NCI-H2171 (cell line): ENCODE measurements around the gene LRRC9.
A peak's percentile ranks its signal among the peaks of the same experiment; 100 is the strongest.
"Not testable (repeated sequence)": the region's sequence is repeated elsewhere in the genome, so short reads cannot be mapped to it uniquely, and the experiment has no call there.

ENCODE experiments used
- DNase-seq: peaks from one replicate; lab custom pipeline; 2025; lab: John Stamatoyannopoulos, UW

LRRC9 gene

DNA sequence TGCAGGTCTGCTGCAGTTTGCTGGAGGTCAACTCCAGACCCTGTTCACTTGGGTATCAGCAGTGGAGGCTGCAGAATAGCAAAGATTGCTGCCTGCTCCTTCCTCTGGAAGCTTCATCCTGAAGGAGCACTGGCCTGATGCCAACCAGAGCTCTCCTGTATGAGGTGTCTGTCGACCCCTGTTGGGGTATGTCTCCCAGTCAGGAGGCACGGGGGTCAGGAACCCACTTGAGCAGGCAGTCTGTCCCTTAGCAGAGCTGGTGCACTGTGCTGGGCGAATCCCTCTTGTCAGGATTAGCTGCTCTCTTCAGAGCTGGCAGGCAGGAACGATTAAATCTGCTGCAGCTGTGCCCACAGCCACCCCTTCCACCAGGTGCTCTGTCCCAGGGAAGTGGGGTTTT is 37.9 kb downstream of the LRRC9 start:
- DNase-seq: not testable (repeated sequence)

DNA sequence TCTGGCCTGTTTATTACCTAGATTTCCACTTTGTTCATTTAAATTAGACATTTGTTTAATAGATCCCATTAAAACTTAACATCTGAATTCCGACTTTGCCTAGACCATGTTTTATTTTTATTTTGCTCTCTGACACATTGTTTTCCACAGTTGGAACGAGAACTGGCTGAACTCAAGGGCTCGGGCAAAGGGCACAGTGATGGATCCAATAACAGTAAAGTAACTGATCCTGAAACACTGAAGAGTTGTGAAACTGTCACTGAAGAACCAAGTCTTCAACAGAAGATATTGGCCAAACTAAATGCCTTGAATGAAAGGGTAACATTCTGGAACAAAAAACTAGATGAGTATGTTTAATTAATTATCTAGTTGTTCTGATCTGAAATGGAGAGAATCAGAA is 39.7 kb downstream of the LRRC9 start:
- DNase-seq: no peak

DNA sequence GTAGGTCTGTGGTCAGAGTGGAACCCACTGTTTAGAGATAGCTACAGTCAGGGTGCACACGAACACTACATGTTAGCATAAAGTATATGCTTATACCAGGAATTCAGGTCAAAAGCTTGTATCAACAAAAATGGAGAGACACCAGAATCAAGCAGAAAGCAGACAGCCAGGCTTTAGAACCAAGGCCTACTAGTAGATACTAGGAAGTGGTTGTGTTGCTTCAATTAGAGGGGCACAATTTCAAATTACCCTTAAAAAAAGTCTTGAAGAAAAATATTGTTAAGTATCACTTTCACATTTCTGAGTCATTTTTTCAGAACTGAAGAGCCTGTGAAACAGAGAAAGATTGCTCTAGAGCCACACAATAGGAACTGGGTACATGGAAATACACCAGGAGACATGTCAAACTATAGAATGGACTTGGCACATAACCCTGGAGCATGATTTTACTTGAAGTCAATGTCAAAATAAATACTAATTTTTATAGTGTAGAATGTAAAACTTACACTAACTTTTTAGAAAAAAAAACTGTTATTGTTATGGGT is 41.6 kb downstream of the LRRC9 start:
- DNase-seq: no peak

DNA sequence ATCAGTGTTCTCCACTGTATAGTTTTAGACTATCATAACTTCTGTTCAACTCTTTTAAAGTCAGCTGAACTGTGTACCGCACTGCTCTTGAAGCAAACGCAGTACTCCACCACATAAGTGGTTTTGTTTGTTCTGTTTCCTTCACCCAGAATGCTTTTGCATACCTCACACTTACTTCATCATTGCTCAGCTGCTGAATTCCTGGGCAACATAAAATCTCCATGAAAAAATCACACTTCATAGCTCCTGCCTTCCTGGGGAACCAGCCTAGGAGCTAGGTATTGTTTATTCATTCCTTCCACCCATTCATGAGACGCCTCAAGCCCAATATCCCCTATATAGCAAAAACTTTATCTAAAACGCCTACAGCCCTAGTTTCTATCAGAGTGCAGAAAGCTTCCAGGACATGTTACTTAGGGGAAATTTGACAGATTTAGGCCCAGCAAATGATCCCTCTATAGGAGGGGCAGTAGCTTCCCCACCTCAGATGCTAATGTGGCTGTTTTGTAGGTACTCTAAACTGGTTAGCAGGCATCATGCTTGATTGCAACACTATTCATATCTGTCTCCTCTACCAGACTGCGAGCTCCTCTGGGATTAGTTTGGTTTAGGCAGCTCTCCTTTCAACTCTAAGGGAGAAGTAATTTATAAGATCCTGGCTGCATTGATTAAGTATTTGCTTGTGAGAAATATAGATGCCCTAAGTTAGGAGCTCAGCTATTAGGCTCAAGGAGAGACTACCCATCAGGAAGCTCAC is 44.5 kb downstream of the LRRC9 start:
- DNase-seq: no peak

DNA sequence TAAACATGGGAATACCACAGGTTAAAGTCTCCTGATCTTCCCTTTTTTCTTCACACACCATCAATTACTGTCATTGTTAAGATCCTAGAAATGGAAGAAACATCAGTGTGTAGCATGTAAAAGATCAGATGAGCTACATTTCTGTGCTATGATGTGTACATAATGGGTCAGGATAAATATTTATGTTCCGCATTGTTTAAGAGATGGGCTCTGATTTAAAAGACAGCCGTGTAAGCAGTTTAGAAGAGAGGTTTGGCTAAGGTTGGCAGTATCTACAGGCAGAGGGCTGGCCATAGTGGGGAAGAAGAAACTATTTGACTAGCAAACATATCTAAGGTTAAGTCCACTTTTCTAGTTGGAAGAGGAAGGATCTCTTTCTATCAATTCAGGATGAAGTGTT is 49.4 kb downstream of the LRRC9 start:
- no peak for DNase-seq

DNA sequence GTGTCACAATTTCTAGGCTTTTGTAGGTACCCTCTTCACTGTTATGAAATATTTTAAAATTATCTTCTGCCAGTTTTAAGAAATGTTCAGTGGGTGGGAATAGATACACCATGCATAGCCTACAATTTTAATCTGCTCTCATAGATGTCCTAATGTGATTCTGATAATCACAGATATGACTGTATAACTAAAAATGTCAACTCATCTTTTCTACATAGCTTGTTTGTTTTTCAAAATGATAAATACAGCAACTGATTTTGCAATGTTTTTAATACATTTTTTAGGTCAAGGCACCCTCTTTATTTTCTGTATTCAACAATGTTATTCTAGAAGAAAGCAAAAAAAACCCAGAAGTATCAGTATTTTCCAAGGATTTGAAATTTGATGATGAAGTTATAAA is 61.6 kb downstream of the LRRC9 start:
- no peak for DNase-seq

DNA sequence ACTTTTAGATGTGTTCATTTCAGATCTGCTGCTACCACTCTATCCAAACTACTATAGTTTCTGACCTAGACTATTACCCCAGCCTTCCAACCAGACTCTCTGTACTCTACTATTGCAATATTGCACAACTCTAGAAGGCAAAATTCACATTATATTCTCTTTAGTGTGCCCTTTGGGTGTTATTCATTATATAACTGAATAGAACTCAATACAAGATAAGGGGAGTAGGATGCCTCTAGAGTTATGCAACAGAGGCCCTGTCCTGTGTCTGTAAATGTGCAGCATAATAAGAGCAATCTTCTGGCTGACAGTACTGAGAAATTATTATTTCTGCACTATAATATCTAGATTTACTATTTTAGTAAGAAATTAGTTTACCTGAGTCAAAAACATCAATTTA is 63.1 kb downstream of the LRRC9 start:
- DNase-seq: no peak

DNA sequence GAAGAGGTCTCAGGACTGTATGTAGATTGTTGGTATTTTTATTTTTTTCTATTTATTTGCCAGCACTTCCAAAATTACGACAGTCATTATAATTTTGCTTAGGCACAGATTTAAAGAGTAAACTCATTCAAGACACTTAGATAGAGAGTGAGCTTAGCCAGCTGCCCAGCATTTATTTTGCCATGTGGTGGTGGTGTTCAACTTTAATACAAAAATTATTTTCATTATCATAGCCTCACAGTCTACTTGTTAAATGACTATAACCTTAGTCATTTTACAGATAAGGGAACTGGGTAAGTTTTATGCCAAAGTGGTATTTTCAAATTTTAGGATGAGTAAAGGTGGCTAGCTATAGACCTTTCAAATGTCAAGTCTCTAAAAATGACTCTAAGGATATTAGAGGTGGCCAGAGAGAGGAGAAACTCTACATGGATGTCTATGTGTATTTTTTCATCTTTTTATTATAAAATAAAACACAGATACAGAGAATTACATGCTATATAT is 66.7 kb downstream of the LRRC9 start:
- DNase-seq: no peak

DNA sequence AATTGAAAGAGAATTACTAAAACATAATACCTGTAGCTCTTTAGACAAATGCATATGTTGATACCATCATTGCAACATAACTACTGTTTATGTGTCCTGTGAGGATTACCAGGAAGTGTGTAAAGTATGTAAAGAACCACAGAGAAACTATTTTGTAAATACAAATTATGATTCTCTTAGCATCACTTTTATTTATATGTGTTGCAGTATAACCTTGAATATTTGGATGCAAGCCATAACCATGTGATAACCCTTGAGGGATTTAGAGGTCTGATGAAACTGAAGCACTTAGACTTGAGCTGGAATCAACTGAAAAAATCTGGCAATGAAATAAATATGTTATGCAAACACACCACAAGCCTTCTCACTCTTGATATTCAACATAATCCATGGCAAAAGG is 77.5 kb downstream of the LRRC9 start:
- DNase-seq: peak; percentile 38

DNA sequence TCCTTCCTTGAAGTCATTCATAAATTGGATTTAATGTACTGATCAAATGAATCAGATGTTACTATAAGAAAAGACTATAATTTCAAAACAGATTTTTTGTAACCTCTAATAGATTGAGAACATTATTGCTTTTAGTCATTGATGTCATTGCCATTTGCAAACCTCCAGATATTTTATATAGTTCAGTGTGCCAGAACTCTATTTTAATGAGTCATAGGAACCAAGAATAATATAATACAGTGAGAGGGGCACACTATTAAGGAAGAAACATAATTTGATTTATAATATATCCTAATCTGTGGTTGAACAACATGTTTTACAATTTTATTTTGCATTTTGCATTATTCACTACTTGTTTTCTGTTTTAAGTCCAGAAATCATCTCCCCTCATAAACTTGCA is 78.0 kb downstream of the LRRC9 start:
- no peak for DNase-seq

DNA sequence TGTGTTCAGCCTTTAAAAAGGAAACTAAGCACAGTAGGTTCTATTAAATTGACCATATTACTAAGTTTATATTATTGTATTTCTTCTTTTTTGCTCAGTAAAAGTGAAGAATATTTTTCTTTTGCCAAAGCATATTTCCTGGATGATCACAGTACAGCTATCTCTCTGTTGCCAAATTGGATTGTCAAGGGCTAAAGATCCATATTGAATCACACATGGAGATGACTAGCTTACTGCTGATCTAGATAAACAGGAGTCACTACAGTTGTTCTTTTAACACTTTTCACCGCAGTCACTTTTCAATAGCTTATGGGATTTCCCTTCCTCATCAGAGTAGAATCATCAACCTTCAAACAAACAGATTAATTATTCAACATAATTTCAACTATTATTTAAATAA is 78.6 kb downstream of the LRRC9 start:
- no peak for DNase-seq

DNA sequence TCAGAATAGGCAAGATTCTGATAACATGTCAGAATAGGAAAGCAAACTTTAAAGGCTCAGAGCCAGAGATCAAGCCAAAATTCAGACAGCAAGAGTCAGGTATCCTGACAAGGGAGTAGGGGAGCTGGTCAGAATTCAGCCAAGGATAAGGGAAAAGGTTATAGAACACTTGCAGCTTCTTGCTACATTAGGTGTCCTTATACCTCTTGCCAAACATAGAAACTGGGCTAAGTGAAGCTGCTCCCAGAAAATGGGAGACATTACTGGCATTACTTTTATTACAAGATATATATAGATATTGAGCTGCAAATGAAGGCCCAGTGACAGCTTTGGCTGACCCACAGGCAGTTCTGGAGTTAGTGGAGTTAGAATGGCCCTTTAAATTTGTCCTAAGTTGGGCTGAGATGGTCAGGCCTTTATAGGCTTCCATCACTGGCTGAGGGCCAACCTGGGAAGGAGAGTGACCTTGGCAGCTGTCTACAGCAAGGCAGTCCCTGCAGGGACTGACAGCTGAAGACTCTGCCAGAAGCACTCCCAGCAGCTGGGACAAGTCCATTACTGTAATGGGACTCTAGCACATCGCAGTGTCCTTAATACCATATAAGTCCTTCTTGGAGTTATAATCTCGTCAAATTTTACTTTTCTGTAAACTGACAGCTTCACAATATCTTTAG is 83.0 kb downstream of the LRRC9 start:
- DNase-seq: no peak

DNA sequence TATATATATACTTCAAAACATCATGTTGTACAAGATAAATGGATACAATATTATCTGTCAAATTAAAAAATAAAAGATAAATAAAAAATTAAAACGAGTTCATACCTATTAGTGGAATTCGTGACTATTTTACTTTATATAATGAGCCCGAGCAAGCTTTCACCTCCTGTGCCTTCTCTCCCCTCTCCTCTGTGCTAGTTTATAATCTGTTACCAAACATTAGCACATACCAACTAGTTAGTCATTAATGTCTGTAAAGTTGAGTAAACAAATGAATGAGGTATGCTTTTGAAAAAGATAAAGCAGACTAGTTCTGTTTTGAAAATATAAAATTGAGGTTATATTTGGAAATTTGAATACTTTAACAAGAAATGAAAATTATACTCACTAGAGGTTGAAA is 84.0 kb downstream of the LRRC9 start:
- DNase-seq: no peak

DNA sequence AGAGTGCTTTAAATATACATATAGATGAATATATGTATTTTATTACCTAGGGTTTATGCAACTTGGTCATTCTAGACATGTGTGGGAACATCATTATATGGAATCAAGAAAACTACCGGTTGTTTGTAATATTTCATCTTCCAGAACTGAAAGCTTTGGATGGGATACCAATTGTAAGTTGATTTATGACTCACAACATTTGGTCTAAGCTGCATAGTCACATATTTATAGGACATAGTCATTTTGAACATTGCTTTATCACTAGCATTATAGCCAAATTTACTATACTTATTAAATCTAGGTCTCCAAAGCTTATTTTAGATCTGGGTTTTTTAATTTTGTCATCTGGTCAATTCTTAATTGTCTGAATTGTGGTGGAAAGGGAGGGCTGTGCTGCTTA is 88.1 kb downstream of the LRRC9 start:
- no peak for DNase-seq

DNA sequence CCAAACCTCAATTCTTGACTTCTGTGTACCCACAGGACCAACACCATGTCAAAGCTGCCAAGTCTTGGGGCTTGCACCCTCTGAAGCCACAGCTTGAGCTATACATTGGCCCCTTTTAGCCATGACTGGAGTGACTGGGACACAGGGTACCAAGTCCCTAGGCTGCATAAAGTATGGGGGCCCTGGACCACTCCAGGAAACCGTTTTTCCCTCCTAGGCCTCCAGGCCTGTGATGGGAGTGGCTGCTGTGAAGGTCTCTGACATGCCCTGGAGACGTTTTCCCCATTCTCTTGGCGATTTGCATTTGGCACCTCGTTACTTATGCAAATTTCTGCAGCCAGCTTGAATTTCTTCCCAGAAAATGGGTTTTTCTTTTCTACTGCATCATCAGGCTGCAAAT is 90.3 kb downstream of the LRRC9 start:
- DNase-seq: not testable (repeated sequence)

DNA sequence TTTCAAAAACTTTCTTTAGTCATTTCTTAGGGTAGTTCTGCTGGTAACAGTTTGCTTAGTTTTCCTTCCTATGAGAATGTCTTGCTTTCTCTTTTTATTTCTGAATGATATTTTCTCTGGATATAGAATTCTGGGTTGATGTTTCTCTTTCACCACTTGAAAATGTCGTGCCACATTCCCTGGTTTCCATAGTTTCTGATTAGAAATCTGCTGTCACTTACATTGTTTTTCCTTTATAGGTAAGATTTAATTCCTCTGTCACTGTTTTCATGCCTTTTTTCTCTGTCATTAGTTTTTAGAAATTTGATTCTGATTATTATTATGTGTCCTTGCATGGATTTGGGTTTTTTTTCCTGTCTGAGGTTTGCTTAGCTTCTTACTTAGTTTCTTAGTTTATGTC is 94.5 kb downstream of the LRRC9 start:
- no peak for DNase-seq

DNA sequence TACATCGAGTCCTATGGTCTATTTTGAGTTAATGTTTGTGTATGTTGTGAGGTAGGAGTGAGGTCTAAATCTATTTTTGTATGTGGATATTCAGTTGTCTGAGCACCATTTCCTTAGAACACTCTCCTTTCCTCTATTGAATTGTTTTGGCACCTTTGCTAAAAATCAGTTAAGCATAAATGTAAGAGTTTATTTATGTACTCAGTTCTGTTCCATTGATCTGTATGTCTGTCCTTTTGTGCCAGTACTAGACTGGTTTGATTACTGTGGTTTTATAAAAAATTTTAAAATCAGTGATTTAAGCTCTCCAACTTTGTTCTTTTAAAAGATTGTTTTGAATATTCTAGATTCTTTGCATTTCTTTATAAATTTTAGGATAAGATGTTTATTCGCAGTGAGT is 101.7 kb downstream of the LRRC9 start:
- DNase-seq: no peak

DNA sequence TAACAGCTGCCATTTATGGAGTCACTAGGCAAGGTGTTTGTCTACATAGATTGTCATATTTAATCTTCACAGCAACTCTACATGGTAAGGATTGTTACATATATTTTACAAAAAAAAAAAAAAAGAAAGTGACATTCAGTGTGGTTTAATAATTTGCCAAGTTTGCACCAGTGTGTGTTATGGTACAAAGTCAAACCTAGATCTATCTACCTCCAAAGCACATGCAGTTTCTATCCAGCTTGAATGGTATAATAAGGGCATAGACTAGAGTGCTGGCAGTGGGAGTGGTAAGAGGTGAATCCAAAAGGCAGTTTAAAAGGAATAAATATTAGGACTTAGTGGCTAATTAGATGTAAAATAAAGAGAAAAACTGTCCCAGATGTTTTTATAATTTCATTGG is 105.6 kb downstream of the LRRC9 start:
- DNase-seq: no peak

DNA sequence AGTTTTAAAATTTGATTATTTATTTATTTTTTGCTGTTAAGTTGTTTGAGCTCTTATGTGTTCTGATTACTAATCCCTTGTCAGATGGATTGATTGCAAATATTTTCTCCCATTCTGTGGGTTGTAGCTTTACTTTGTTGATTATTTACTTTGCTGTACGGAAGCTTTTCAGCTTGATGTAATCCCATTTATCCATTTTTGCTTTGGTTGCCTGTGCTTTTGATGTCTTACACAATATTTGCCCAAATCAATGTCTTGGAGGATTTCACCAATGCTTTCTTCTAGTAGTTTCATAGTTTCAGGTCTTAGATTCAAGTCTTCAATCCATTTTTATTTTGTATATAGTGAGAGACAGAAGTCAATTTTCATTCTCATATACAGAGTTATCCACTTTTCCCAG is 115.2 kb downstream of the LRRC9 start:
- DNase-seq: no peak

DNA sequence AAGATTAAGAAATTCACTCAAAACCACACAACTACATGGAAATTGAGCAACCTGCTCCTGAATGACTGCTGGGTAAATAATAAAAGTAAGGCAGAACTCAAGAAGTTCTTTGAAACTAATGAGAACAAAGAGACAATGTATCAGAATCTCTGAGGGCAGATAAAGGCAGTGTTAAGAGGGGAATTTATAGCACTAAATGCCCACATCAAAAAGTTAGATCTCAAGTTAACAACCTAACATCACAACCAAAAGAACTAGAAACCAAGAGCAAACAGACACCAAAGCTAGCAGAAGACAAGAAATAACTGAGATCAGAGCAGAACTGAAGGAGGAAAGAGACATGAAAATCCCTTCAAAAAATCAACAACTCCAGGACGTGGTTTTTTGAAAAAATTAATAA is 128.0 kb downstream of the LRRC9 start:
- not testable (repeated sequence) for DNase-seq

DNA sequence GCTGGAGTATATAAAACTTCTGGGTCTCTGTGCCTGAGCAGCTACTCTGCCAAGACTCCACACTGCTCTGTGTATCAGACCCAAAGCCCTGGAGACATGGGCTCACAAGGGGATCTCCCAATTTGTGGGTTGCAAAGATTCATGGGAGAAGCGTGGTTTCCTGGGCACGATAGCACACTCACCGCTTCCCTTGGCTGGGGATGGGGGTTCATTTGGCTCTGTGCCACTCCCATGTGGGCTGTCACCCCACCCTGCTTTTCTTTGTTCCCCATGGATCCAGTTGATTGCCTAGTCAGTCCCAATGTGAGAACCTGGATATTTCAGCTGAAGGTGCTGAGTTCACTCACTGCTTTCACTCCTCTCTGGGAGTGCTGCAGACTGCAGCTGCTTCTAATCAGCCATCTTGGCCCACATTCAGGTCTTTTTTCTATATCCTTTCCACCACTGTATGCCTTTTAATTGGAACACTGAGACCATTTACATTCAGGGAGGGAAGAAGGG is 131.8 kb downstream of the LRRC9 start:
- DNase-seq: no peak

DNA sequence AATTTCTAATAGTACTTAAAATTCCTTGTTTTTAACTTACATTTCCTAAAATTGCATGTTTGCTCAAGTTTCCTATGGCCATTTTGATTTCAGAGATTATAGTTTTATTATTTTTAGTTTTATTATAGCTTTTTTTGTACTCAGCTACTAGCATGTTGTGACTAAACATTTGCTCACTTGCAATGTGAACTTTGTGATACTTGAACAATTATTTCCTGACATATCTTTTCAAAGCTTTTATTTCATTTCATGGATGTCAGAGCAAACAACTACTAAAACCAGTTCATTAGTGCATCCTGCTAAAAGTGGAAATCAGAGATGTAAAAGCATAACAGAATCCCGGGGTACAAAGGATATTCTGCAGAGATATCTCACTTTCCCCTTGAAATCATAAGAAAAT is 138.1 kb downstream of the LRRC9 start:
- DNase-seq: no peak

DNA sequence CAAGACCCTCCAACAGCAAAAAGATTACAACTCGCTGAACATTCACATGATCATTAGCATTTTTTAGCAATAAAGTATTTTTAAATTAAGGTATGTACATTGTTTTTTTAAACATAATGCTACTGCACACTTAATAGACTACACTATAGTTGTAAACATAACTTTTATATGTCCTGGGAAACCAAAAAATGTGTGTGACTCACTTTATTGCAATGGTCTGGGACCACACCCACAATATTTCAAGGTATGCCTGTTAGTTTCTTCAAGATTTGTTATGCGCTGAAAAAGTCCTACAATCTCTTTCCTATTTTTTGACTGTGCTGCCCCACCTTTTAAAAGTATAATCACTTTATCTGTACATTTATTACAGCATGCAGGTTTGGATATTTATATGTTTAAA is 141.4 kb downstream of the LRRC9 start:
- DNase-seq: no peak
